ENCODE results near the gene DDX47.

DNA sequence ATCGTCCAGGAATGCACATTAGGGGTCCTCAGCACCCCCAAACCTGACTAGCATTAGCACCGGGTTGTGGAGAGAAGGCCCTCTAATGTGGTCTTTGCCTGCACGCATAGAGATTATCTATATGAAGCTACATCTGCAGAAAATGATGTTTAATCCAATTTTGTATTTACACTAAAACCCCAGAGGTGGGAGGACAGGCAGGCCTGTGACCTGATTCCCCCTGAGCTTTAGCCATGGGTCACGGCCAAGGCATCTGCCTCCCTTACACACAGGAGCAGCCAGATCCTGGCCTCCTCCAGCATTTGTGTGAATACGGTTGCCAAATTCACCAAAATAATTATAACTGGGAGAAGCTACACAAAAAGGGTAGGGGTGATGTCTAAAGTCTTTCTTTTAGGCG is 20.7 kb upstream of the DDX47 start:
- TF ChIP-seq CHD2 (IDR thresholded peaks at IDR 0.05; ENCODE audit: low read length, partially characterized antibody), result no peak
- no peak for TF ChIP-seq CTCF (IDR thresholded peaks at IDR 0.05)
- no peak for TF ChIP-seq RXRA (IDR thresholded peaks at IDR 0.05; ENCODE audit: borderline replicate concordance, low read depth)
- no peak for TF ChIP-seq FOSL2 (IDR thresholded peaks at IDR 0.05; ENCODE audit: borderline replicate concordance, low read depth)
